Activated T-cell treated with anti-CD3 and anti-CD28 coated beads for 24 hours (primary cell): ENCODE measurements around the gene COG5.
A peak's percentile ranks its signal among the peaks of the same experiment; 100 is the strongest.
"Not testable (repeated sequence)": the region's sequence is repeated elsewhere in the genome, so short reads cannot be mapped to it uniquely, and the experiment has no call there.

ENCODE experiments used
- DNase-seq: peaks from one replicate; pipeline ENCODE4 v3.0.0-alpha.2; 2020; ENCODE audit warnings: low read depth

The COG5 gene

DNA sequence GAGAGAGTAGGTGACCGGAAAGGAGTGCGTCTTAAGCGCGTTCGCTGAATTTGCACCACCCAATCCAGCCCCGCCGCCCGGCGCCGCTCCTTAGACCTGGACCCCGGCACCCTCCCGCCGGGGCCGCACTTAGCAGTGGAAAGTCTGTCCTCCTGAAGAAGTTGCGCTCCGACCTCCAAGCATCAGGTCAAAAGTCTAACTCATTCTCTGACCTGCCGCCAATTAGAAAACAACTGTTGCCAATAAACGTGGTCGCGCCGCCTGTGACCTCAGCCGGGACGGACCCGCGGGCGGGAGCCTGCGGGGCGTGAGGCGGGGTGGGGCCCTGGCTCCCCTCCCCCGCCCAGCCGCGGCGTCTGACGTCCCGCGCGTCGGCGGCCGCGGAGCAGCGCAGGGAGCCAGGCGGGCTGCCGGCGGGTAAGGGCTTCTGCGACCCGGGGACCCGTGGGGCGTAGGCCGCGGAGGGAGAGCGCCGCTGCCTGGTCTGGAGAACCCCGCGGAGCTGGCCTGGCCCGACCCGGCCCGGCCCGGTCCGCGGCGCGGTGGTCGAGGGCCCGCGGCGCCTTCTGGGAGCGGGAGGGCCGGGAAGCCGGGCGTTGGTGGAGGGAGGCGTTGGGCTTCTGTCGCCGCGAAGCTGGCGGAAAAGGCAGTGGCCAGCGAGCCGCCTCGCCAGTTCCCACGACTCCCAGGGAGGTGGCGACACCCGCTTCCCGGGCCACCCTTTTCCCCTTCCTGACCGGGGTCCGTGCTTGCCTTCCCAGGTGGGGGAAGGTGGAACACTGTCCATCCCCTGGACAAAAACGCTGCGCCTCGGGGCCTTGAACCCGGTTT is 16.4 kb upstream of the COG5 start, which contains the start of gene BCAP29:
TSS of gene BCAP29 (plus strand) at position 362 of the 831 bp plus-strand sequence. CDS start 527 bp downstream, outside the sequence.
- DNase-seq = peak; percentile 60

- DNase-seq = no peak
Measured at GRCh38 chr7:107579554-107579884, 15.8 kb upstream of the COG5 start.

GRCh38 chr7:107573537-107573936 is 9.8 kb upstream of the COG5 start:
- no peak for DNase-seq

DNA sequence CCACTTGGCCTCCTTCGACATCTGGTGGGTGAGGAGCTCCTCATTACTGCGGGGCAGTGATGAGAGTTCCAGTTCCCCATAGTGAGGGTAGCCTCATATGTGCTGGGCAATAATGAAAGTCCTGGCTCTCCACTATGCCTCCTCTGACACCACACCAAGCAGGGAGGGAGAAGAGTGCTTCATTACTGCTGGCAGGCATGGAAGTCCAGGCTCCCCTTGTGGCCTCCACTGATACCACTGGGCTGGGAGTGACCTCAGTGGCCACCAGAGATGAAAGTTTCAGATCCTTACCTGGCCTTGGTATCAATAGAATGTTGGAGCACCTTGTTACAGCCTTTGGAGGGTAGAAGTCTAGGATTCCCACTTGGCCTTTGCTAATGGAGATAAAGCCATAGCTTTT is 6.6 kb upstream of the COG5 start:
- no peak for DNase-seq

DNA sequence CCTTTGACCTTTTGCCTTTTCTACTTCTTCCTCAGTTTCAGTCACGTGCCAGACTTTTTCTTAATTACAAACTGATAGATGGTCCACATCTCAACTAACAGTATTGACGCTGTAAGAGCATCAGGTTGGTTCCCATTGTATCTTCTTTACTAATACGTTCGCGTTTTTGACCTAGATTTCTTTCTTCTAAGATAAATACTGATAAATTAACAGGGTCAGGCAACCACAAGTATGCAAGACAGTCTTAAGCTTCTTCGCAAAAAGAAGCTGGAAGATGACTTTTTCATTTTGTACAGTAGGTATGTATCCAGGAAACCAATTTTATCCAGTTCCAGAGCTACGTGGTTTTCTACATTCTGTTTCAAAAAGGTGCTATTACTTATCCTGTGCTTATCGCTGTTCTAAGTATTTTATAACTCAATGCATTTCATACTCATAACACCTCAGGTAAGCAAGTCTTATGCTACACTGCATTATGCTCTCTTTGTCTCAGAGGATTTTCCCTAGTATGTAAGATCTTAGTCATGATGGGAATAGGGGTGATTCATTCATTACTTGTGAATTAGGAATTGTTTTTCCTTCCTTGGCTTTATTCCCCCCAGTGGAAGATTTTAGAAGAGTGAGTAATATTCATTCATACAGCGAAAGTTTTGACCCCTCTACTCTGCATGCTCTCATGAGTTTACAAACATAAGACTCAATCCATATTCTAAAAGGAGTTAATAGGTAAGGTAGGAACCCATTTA is 1.0 kb upstream of the COG5 start:
- DNase-seq = no peak

DNA sequence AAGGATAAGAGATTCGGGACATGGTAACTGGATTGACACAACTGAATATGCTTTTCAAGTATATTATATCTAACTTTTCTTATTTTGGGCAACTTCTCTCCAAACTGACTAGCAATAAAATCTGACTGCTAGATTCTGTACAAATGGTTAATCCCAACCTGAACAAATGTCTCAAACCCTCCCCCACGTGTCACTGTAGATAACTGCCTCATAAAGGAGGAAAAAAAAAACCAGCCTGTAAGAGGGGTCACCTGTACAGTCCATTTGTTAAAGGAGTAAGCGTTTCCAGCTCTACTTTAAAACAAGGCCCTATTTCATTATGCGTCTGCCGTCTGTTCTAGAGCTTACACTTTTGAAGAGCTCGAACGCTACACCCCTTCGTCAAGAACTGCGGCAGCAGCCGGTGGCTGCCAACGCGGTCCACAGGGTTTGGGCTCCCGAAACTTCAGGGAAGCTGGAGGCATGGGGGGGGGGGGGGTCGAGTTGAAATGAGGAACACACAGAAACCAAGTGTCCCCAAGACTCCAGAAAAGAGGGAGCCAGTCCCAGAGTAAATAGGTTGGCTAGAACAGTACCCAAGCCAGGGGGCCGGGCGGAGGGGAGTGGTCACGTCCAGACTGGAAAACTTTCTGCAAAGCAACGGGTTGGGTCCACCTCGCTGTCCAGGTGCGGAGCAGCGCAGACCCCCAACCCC is 492 bp downstream of the COG5 start:
- no peak for DNase-seq

DNA sequence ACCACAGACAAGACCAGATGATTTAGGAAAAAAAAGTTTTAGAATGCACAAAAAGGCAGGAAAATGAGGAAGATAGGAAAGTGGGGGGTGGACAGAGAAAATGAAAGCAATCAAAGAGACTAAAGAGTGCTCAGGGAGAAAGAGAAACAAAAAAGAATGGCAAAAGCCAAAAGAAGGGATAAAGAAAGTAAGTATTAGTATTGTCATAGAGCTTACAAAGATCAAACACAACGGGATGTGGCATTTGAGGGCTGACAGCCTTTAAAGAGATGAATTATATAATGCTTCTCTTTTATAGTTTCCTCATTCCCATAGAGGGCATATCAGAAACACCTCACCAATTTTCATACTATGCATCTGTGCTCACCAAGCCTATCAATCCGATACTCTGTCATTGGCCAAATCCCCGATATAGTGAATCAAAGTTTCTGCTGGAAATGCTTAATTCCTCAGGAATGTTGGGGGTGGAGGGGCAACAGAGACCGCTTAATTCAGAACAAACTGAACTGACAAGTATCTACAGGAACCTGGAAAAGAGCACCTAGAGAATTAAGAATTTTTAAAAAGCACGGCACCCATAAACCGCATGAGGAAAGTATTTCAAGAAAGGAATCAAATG is 2.7 kb downstream of the COG5 start:
- no peak for DNase-seq

GRCh38 chr7:107559864-107560263 is 3.9 kb downstream of the COG5 start:
- no peak for DNase-seq

- DNase-seq = no peak
Measured at GRCh38 chr7:107555893-107556292, 7.8 kb downstream of the COG5 start.

DNA sequence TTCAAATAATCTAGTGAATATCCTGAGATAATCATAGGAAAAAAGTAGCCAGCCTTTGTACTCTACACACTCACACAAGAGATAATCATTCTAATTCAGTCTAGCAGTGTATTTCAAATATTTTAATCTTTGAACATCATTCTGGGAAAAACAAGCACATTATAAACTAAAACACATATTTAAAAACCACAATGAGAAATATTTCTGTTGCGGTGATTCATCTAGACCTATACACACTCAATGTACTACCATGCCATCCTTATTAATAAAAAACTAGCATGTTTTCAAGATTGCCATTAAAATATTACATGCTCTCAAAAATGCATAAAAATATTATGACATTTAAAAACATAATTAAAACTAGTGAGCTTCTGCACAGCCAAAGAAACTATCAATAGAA is 11.8 kb downstream of the COG5 start:
- DNase-seq = no peak

DNA sequence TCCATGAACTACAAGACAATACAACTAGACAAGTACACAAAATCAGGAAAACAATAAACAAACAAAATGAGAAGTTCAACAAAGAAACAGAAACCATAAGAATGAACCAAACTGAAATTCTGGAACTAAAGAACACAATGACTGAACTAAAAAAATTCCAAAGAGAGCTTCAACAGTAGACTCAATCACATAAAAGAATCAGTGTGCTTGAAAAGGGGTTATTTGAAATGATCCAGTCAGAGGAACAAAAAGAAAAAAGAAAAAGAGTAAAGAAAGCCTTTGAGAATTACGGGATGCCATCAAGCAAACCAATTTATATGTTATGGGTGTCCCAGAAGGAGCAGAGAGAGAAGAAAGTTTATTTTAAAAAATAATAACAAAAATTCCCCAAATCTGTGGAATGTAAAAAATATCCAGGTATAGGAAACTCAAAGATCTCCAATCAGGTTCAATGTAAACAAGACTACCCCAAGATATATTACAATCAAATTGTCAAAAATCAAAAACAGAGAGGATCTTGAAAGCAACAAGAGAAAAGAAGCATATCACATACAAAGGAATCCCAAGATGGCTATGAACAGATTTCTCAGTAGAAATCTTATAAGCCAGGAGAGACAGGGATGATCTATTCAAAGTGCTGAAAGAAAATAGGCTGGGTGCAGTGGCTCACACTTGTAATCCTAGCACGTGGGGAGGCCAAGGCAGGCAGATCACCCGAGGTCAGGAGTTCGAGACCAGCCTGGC is 18.7 kb downstream of the COG5 start:
- no peak for DNase-seq

- DNase-seq = no peak
Measured at GRCh38 chr7:107543338-107543993, 20.3 kb downstream of the COG5 start.

- no peak for DNase-seq
Measured at GRCh38 chr7:107538001-107538400, 25.7 kb downstream of the COG5 start.

DNA sequence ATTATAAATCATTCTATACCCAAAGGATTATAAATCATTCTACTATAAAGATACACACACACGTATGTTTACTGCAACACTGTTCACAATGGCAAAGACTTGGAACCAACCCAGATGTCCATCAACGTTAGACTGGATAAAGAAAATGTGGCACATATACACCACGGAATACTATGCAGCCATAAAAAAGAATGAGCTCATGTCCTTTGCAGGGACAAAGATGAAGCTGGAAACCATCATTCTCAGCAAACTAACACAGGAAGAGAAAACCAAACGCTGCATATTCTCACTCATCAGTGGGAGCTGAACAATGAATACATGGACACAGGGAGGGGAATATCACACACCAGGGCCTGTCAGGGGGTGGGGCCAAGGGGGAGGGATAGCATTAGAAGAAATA is 26.5 kb downstream of the COG5 start:
- not testable (repeated sequence) for DNase-seq

DNA sequence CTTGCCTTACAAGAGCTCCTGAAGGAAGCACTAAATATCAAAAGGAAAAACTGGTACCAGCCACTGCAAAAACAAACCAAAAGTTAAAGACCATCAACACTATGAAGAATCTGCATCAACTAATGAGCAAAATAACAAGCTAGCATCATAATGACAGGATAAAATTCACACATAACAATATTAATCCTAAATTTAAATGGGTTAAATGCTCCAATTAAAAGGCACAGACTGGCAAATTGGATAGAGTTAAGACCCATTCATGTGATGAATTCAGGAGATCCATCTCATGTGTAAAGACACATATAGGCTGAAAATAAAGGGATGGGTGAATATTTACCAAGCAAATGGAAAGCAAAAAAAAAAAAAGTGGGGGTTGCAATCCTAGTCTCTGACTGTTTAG is 29.6 kb downstream of the COG5 start:
- no peak for DNase-seq

GRCh38 chr7:107530751-107531150 is 33.0 kb downstream of the COG5 start:
- no peak for DNase-seq

DNA sequence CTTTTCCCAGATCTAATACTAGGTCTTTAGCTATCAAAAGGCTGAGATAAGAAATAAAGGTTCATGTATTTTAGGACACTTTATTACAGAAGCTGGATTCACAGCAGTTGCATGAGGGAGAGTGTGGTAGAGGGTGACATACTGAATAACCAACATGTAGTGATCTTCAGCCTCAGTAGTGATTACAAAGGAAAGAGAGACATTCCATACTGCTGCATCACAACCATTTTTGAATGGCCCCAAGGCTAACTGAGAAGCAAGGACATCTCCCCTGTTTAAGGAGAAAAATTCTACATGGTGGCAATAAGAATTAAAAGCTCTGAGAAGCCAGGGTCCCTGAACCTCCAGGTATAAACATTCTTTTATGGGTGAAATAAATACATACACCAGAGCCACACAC is 35.3 kb downstream of the COG5 start:
- no peak for DNase-seq

DNA sequence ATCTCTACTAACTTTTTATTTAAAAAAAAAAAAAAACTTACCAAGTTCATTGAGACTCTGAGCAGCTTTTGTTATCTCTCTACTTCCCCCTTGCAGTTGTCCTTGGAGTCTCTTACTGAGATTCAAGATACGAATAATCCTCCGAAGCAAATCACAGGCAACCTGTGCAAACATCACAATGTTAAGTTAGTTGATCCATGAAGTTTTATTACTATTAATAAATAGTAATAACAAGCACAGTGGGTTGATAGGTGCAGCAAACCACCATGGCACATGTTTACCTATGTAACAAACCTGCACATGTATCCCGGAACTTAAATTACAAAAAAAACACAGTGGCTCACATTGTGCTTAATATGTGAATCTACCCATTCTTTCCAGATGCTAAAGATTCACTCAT is 36.5 kb downstream of the COG5 start:
- DNase-seq = no peak

- no peak for DNase-seq
Measured at GRCh38 chr7:107526672-107527071, 37.0 kb downstream of the COG5 start.

GRCh38 chr7:107506674-107507339 is 56.9 kb downstream of the COG5 start:
- no peak for DNase-seq
